ENCODE measurements around the gene ATP4B.
A peak's percentile ranks its signal among the peaks of the same experiment; 100 is the strongest.

The ATP4B gene

GRCh38 chr13:113638806-113639205 lies 19.2 kb downstream of the ATP4B start:
- DNase-seq: no peak

- DNase-seq: no peak
Measured at GRCh38 chr13:113638173-113638746, 19.7 kb downstream of the ATP4B start.

GRCh38 chr13:113637262-113638160 lies 20.5 kb downstream of the ATP4B start:
- no peak for DNase-seq

GRCh38 chr13:113636266-113636963 lies 21.6 kb downstream of the ATP4B start:
- no peak for DNase-seq

- no peak for DNase-seq
Measured at GRCh38 chr13:113635709-113636108, 22.3 kb downstream of the ATP4B start.

GRCh38 chr13:113635048-113635420 lies 23.0 kb downstream of the ATP4B start:
- no peak for DNase-seq

GRCh38 chr13:113634279-113635047 lies 23.5 kb downstream of the ATP4B start:
- DNase-seq: no peak

GRCh38 chr13:113633485-113633873 lies 24.5 kb downstream of the ATP4B start:
- no peak for DNase-seq

- no peak for DNase-seq
Measured at GRCh38 chr13:113632706-113633484, 25.1 kb downstream of the ATP4B start.

GRCh38 chr13:113631341-113632095 lies 26.5 kb downstream of the ATP4B start:
- no peak for DNase-seq

- no peak for DNase-seq
Measured at GRCh38 chr13:113630804-113631203, 27.2 kb downstream of the ATP4B start.

GRCh38 chr13:113630296-113630695 lies 27.7 kb downstream of the ATP4B start:
- no peak for DNase-seq

- DNase-seq: no peak
Measured at GRCh38 chr13:113629866-113630265, 28.1 kb downstream of the ATP4B start.

- no peak for DNase-seq
Measured at GRCh38 chr13:113628291-113629270, 29.4 kb downstream of the ATP4B start.

- DNase-seq: no peak
Measured at GRCh38 chr13:113627136-113627535, 30.9 kb downstream of the ATP4B start.

GRCh38 chr13:113625965-113626721 lies 31.9 kb downstream of the ATP4B start:
- DNase-seq: no peak

GRCh38 chr13:113624640-113625304 lies 33.2 kb downstream of the ATP4B start:
- DNase-seq: peak; percentile 45

- DNase-seq: no peak
Measured at GRCh38 chr13:113624235-113624587, 33.8 kb downstream of the ATP4B start.
